ENCODE results near the gene TNRC18.

TNRC18 gene

GRCh38 chr7:5420067-5420880 lies 3.4 kb downstream of the TNRC18 start:
- H3K18ac ChIP-seq (ENCODE audit: low read length) = peak overlapping the region; percentile 100
- H4K8ac ChIP-seq (ENCODE audit: low read depth, low read length) = no peak overlapping the region
- peak overlapping the region; percentile 4 for H2BK15ac ChIP-seq (replicated peaks; ENCODE audit: low read depth)
- H3K4me3 ChIP-seq (ENCODE audit: low read length) = peak overlapping the region; percentile 85
- H3K27ac ChIP-seq (ENCODE audit: low read depth, low read length) = peak overlapping the region; percentile 62
- peak overlapping the region; percentile 91 for H3K56ac ChIP-seq (ENCODE audit: low read length)
- no CpG with 5 or more reads among the region's 85 CpGs for WGBS (ENCODE audit: extremely low coverage, insufficient coverage, low lambda C conversion rate)
- no peak overlapping the region for H3K23ac ChIP-seq (ENCODE audit: low read length)
- peaks cover 35% of the 10 kb centered on the region for H3K79me2 ChIP-seq (ENCODE audit: control insufficient read depth, insufficient read depth, low read length)
- H3K4ac ChIP-seq (ENCODE audit: low read depth, low read length) = peak overlapping the region; percentile 49
- peak overlapping the region; percentile 90 for H3K9ac ChIP-seq (ENCODE audit: low read length)
- no peak for DNase-seq
- peaks cover 14% of the 10 kb centered on the region for H3K4me1 ChIP-seq (ENCODE audit: control insufficient read depth, low read depth, low read length)
- H3K36me3 ChIP-seq (ENCODE audit: control insufficient read depth, insufficient read depth, low read length) = no peaks in the 10 kb centered on the region
- no peak overlapping the region for H4K5ac ChIP-seq (ENCODE audit: low read length)
- H3K27me3 ChIP-seq (ENCODE audit: insufficient read depth, low read length, poor library complexity) = no peaks in the 10 kb centered on the region
- H2BK5ac ChIP-seq (ENCODE audit: low read length) = no peak overlapping the region
- H3K4me2 ChIP-seq (ENCODE audit: low read length) = peak overlapping the region; percentile 47
- no peak overlapping the region for H2AK5ac ChIP-seq (ENCODE audit: low read length)
- peaks cover 4% of the 10 kb centered on the region for H3K79me1 ChIP-seq (ENCODE audit: low read length)
- H2BK120ac ChIP-seq (ENCODE audit: low read depth, low read length) = no peak overlapping the region

GRCh38 chr7:5419539-5420066 lies 4.0 kb downstream of the TNRC18 start:
- no CpG with 5 or more reads among the region's 40 CpGs for WGBS (ENCODE audit: extremely low coverage, insufficient coverage, low lambda C conversion rate)

GRCh38 chr7:5418285-5418582 lies 5.4 kb downstream of the TNRC18 start:
- Histone ChIP-seq H3K18ac (ENCODE audit: low read length) (peak overlapping the region; percentile 86), H3K4me3 (ENCODE audit: low read length) (no peak overlapping the region), H2BK5ac (ENCODE audit: low read length) (peak overlapping the region; percentile 6), H3K27ac (ENCODE audit: low read depth, low read length) (peak overlapping the region; percentile 90), H2BK120ac (ENCODE audit: low read depth, low read length) (peak overlapping the region; percentile 39), H2BK15ac (replicated peaks; ENCODE audit: low read depth) (no peak overlapping the region), H3K4ac (ENCODE audit: low read depth, low read length) (peak overlapping the region; percentile 25), H2AK5ac (ENCODE audit: low read length) (peak overlapping the region; percentile 43), H4K5ac (ENCODE audit: low read length) (peak overlapping the region; percentile 23), H3K79me1 (ENCODE audit: low read length) (peaks cover 6% of the 10 kb centered on the region), H3K56ac (ENCODE audit: low read length) (peak overlapping the region; percentile 91), H3K79me2 (ENCODE audit: control insufficient read depth, insufficient read depth, low read length) (peaks cover 35% of the 10 kb centered on the region), H3K9ac (ENCODE audit: low read length) (peak overlapping the region; percentile 58), H3K36me3 (ENCODE audit: control insufficient read depth, insufficient read depth, low read length) (no peaks in the 10 kb centered on the region), H3K4me1 (ENCODE audit: control insufficient read depth, low read depth, low read length) (peaks cover 14% of the 10 kb centered on the region), H4K8ac (ENCODE audit: low read depth, low read length) (no peak overlapping the region), H3K27me3 (ENCODE audit: insufficient read depth, low read length, poor library complexity) (no peaks in the 10 kb centered on the region), H3K4me2 (ENCODE audit: low read length) (peak overlapping the region; percentile 45), H3K23ac (ENCODE audit: low read length) (no peak overlapping the region)
- DNase-seq = no peak
- WGBS (ENCODE audit: extremely low coverage, insufficient coverage, low lambda C conversion rate) = no CpG with 5 or more reads among the region's 6 CpGs

More at GRCh38 chr7:5419539-5420066, 4.0 kb downstream of the TNRC18 start:
- H2BK120ac ChIP-seq (ENCODE audit: low read depth, low read length) = peak overlapping the region; percentile 52
- peak overlapping the region; percentile 85 for H3K4me3 ChIP-seq (ENCODE audit: low read length)
- no peak overlapping the region for H2BK5ac ChIP-seq (ENCODE audit: low read length)
- peak overlapping the region; percentile 82 for H3K4ac ChIP-seq (ENCODE audit: low read depth, low read length)
- peak overlapping the region; percentile 24 for H3K23ac ChIP-seq (ENCODE audit: low read length)
- no peaks in the 10 kb centered on the region for H3K27me3 ChIP-seq (ENCODE audit: insufficient read depth, low read length, poor library complexity)
- peak; percentile 58 for DNase-seq
- peak overlapping the region; percentile 90 for H3K9ac ChIP-seq (ENCODE audit: low read length)
- H3K27ac ChIP-seq (ENCODE audit: low read depth, low read length) = peak overlapping the region; percentile 62
- H3K4me2 ChIP-seq (ENCODE audit: low read length) = peak overlapping the region; percentile 81
- peak overlapping the region; percentile 4 for H2BK15ac ChIP-seq (replicated peaks; ENCODE audit: low read depth)
- peaks cover 35% of the 10 kb centered on the region for H3K79me2 ChIP-seq (ENCODE audit: control insufficient read depth, insufficient read depth, low read length)
- peak overlapping the region; percentile 91 for H3K56ac ChIP-seq (ENCODE audit: low read length)
- H3K18ac ChIP-seq (ENCODE audit: low read length) = peak overlapping the region; percentile 100
- no peak overlapping the region for H4K8ac ChIP-seq (ENCODE audit: low read depth, low read length)
- peaks cover 6% of the 10 kb centered on the region for H3K79me1 ChIP-seq (ENCODE audit: low read length)
- H3K36me3 ChIP-seq (ENCODE audit: control insufficient read depth, insufficient read depth, low read length) = no peaks in the 10 kb centered on the region
- no peak overlapping the region for H2AK5ac ChIP-seq (ENCODE audit: low read length)
- H3K4me1 ChIP-seq (ENCODE audit: control insufficient read depth, low read depth, low read length) = peaks cover 14% of the 10 kb centered on the region
- no peak overlapping the region for H4K5ac ChIP-seq (ENCODE audit: low read length)

GRCh38 chr7:5417106-5418071 lies 6.2 kb downstream of the TNRC18 start:
- H4K8ac ChIP-seq (ENCODE audit: low read depth, low read length) = no peak overlapping the region
- no peak overlapping the region for H4K5ac ChIP-seq (ENCODE audit: low read length)
- peaks cover 31% of the 10 kb centered on the region for H3K79me2 ChIP-seq (ENCODE audit: control insufficient read depth, insufficient read depth, low read length)
- H3K4me2 ChIP-seq (ENCODE audit: low read length) = no peak overlapping the region
- H3K23ac ChIP-seq (ENCODE audit: low read length) = no peak overlapping the region
- H2BK120ac ChIP-seq (ENCODE audit: low read depth, low read length) = peak overlapping the region; percentile 39
- no peak overlapping the region for H2BK5ac ChIP-seq (ENCODE audit: low read length)
- peaks cover 15% of the 10 kb centered on the region for H3K4me1 ChIP-seq (ENCODE audit: control insufficient read depth, low read depth, low read length)
- no peak overlapping the region for H3K4ac ChIP-seq (ENCODE audit: low read depth, low read length)
- peak; percentile 92 for DNase-seq
- H3K36me3 ChIP-seq (ENCODE audit: control insufficient read depth, insufficient read depth, low read length) = no peaks in the 10 kb centered on the region
- H3K27ac ChIP-seq (ENCODE audit: low read depth, low read length) = peak overlapping the region; percentile 90
- peak overlapping the region; percentile 91 for H3K56ac ChIP-seq (ENCODE audit: low read length)
- no peak overlapping the region for H2AK5ac ChIP-seq (ENCODE audit: low read length)
- H3K4me3 ChIP-seq (ENCODE audit: low read length) = no peak overlapping the region
- H2BK15ac ChIP-seq (replicated peaks; ENCODE audit: low read depth) = peak overlapping the region; percentile 21
- peak overlapping the region; percentile 58 for H3K9ac ChIP-seq (ENCODE audit: low read length)
- H3K27me3 ChIP-seq (ENCODE audit: insufficient read depth, low read length, poor library complexity) = no peaks in the 10 kb centered on the region
- peak overlapping the region; percentile 86 for H3K18ac ChIP-seq (ENCODE audit: low read length)
- peaks cover 6% of the 10 kb centered on the region for H3K79me1 ChIP-seq (ENCODE audit: low read length)
- WGBS (ENCODE audit: extremely low coverage, insufficient coverage, low lambda C conversion rate) = no CpG with 5 or more reads among the region's 15 CpGs

- H3K4me2 ChIP-seq (ENCODE audit: low read length) = no peak overlapping the region
- H2AK5ac ChIP-seq (ENCODE audit: low read length) = no peak overlapping the region
- H3K23ac ChIP-seq (ENCODE audit: low read length) = peak overlapping the region; percentile 45
- H3K27ac ChIP-seq (ENCODE audit: low read depth, low read length) = no peak overlapping the region
- WGBS (ENCODE audit: extremely low coverage, insufficient coverage, low lambda C conversion rate) = no CpG with 5 or more reads among the region's 4 CpGs
- H4K8ac ChIP-seq (ENCODE audit: low read depth, low read length) = no peak overlapping the region
- H3K9ac ChIP-seq (ENCODE audit: low read length) = peak overlapping the region; percentile 24
- peak; percentile 62 for DNase-seq
- H3K79me2 ChIP-seq (ENCODE audit: control insufficient read depth, insufficient read depth, low read length) = peaks cover 10% of the 10 kb centered on the region
- peak overlapping the region; percentile 56 for H3K56ac ChIP-seq (ENCODE audit: low read length)
- H3K36me3 ChIP-seq (ENCODE audit: control insufficient read depth, insufficient read depth, low read length) = no peaks in the 10 kb centered on the region
- H2BK5ac ChIP-seq (ENCODE audit: low read length) = no peak overlapping the region
- no peak overlapping the region for H2BK15ac ChIP-seq (replicated peaks; ENCODE audit: low read depth)
- H2BK120ac ChIP-seq (ENCODE audit: low read depth, low read length) = no peak overlapping the region
- no peak overlapping the region for H3K4ac ChIP-seq (ENCODE audit: low read depth, low read length)
- H4K5ac ChIP-seq (ENCODE audit: low read length) = no peak overlapping the region
- no peak overlapping the region for H3K18ac ChIP-seq (ENCODE audit: low read length)
- H3K4me1 ChIP-seq (ENCODE audit: control insufficient read depth, low read depth, low read length) = peaks cover 15% of the 10 kb centered on the region
- H3K27me3 ChIP-seq (ENCODE audit: insufficient read depth, low read length, poor library complexity) = no peaks in the 10 kb centered on the region
- peaks cover 10% of the 10 kb centered on the region for H3K79me1 ChIP-seq (ENCODE audit: low read length)
- no peak overlapping the region for H3K4me3 ChIP-seq (ENCODE audit: low read length)
Observed at GRCh38 chr7:5414916-5415315, 8.7 kb downstream of the TNRC18 start.
